ENCODE data around the gene SELENBP1. TPM values are rescaled to one million over a fixed set of nuclear protein-coding genes. Genes with fewer than 3 reads are reported as not detected.

The SELENBP1 gene
- total and polyA plus RNA-seq, 2 of the 13 experiments (the other 11 are each of a cell fraction or from before 2014, with no cell fraction given) = 27.8 to 29.0 TPM

GRCh38 chr1:151402764-151403163 lies 30.3 kb upstream of the SELENBP1 start:
- Histone ChIP-seq H3K9me3 (ENCODE audit: low read length) (no peaks in the 10 kb centered on the region), H3K27me3 (ENCODE audit: control insufficient read depth in 1 of 2, insufficient read depth in 2 of 2, low read length in 2 of 2) (no peaks in the 10 kb centered on the region; a peak in 1 of 5 replicates), H3K4me3 (replicated peaks in 1 of 3; ENCODE audit: insufficient read depth in 1 of 3, low read depth in 2 of 3, low read length in 3 of 3) (no peak overlapping the region), H3K36me3 (replicated peaks in 1 of 2; ENCODE audit: control insufficient read depth in 1 of 2, insufficient read depth in 2 of 2, low read length in 2 of 2) (peaks cover 16 to 50% of the 10 kb centered on the region in 2 experiments), H3K4me2 (ENCODE audit: low read depth, low read length) (no peak overlapping the region), H3K27ac (ENCODE audit: extremely low read length, insufficient read depth, low read length) (peak overlapping the region; percentile 24), H4K20me1 (ENCODE audit: insufficient read depth, low read length) (peaks cover 8% of the 10 kb centered on the region), H3K79me2 (ENCODE audit: insufficient read depth, low read length) (peaks cover 15% of the 10 kb centered on the region), H3K4me1 (ENCODE audit: insufficient read depth, low read length) (peaks cover 37% of the 10 kb centered on the region), H3K9ac (ENCODE audit: insufficient read depth, low read depth, low read length) (no peak overlapping the region), H2AFZ (ENCODE audit: low read length) (no peak overlapping the region)
- ChIA-PET CTCF (ENCODE audit: low intra/inter-chr PET ratio, low total read pairs) (no interaction called here), POLR2A (interaction anchor here (1.5 kb wide), 1 partner anchor 31 kb away, joined by 5 read pairs; the partner anchor contains the start of gene SELENBP1)
- DNase-seq (ENCODE audit: low spot score) = no peak
- in situ Hi-C loops (cut with HindIII; ENCODE audit: extremely low pct_ligation_motif_present, low pct_unique_long_range_greater_than_20kb) (no loop called here), intact Hi-C loops (cut with micrococcal nuclease; ENCODE audit: unreplicated experiment) (no loop called here)
- 83% methylated on average over 2 of the region's 2 CpGs for WGBS (ENCODE audit: low lambda C conversion rate)
- BruUV-seq (replicated peaks) = no TSS peak
- FAIRE-seq = no peak
- ATAC-seq = no peak
- no peak for TF ChIP-seq NCOA1 (CRISPR knock-in tag; IDR thresholded peaks at IDR 0.05)
- TF ChIP-seq, protein P1, sequence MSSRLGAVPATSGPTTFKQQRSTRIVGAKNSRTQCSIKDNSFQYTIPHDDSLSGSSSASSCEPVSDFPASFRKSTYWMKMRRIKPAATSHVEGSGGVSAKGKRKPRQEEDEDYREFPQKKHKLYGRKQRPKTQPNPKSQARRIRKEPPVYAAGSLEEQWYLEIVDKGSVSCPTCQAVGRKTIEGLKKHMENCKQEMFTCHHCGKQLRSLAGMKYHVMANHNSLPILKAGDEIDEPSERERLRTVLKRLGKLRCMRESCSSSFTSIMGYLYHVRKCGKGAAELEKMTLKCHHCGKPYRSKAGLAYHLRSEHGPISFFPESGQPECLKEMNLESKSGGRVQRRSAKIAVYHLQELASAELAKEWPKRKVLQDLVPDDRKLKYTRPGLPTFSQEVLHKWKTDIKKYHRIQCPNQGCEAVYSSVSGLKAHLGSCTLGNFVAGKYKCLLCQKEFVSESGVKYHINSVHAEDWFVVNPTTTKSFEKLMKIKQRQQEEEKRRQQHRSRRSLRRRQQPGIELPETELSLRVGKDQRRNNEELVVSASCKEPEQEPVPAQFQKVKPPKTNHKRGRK (CRISPR knock-in tag; IDR thresholded peaks at IDR 0.05) = no peak
- TF ChIP-seq, protein P2, sequence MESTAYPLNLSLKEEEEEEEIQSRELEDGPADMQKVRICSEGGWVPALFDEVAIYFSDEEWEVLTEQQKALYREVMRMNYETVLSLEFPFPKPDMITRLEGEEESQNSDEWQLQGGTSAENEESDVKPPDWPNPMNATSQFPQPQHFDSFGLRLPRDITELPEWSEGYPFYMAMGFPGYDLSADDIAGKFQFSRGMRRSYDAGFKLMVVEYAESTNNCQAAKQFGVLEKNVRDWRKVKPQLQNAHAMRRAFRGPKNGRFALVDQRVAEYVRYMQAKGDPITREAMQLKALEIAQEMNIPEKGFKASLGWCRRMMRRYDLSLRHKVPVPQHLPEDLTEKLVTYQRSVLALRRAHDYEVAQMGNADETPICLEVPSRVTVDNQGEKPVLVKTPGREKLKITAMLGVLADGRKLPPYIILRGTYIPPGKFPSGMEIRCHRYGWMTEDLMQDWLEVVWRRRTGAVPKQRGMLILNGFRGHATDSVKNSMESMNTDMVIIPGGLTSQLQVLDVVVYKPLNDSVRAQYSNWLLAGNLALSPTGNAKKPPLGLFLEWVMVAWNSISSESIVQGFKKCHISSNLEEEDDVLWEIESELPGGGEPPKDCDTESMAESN (CRISPR knock-in tag; conservative IDR thresholded peaks at IDR 0.05) = no peak
- no peak for TF ChIP-seq ATF2 (CRISPR knock-in tag; IDR thresholded peaks at IDR 0.05)
- TF ChIP-seq POGZ (CRISPR knock-in tag; IDR thresholded peaks at IDR 0.05) = no peak
- TF ChIP-seq ERF (CRISPR knock-in tag; IDR thresholded peaks at IDR 0.05) = no peak
- 0 out of 2 replicates have a peak, but pooled peaks have one; percentile 24 for TF ChIP-seq HNF4A (CRISPR knock-in tag; IDR thresholded peaks at IDR 0.05)
- TF ChIP-seq, protein P3, sequence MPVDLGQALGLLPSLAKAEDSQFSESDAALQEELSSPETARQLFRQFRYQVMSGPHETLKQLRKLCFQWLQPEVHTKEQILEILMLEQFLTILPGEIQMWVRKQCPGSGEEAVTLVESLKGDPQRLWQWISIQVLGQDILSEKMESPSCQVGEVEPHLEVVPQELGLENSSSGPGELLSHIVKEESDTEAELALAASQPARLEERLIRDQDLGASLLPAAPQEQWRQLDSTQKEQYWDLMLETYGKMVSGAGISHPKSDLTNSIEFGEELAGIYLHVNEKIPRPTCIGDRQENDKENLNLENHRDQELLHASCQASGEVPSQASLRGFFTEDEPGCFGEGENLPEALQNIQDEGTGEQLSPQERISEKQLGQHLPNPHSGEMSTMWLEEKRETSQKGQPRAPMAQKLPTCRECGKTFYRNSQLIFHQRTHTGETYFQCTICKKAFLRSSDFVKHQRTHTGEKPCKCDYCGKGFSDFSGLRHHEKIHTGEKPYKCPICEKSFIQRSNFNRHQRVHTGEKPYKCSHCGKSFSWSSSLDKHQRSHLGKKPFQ (CRISPR knock-in tag; IDR thresholded peaks at IDR 0.05; ENCODE audit: insufficient replicate concordance) = no peak
- no peak for TF ChIP-seq ZNF17 (CRISPR knock-in tag; IDR thresholded peaks at IDR 0.05)
- 0 out of 2 replicates have a peak, but pooled peaks have one; percentile 31 for TF ChIP-seq POLR2AphosphoS5 (IDR thresholded peaks at IDR 0.05; ENCODE audit: low read depth, low read length)
- no peak for TF ChIP-seq ZNF543 (CRISPR knock-in tag; IDR thresholded peaks at IDR 0.05)
- TF ChIP-seq, protein P4, sequence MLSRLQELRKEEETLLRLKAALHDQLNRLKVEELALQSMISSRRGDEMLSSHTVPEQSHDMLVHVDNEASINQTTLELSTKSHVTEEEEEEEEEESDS (CRISPR knock-in tag; IDR thresholded peaks at IDR 0.05; ENCODE audit: borderline replicate concordance) = no peak
- TF ChIP-seq, protein P5, sequence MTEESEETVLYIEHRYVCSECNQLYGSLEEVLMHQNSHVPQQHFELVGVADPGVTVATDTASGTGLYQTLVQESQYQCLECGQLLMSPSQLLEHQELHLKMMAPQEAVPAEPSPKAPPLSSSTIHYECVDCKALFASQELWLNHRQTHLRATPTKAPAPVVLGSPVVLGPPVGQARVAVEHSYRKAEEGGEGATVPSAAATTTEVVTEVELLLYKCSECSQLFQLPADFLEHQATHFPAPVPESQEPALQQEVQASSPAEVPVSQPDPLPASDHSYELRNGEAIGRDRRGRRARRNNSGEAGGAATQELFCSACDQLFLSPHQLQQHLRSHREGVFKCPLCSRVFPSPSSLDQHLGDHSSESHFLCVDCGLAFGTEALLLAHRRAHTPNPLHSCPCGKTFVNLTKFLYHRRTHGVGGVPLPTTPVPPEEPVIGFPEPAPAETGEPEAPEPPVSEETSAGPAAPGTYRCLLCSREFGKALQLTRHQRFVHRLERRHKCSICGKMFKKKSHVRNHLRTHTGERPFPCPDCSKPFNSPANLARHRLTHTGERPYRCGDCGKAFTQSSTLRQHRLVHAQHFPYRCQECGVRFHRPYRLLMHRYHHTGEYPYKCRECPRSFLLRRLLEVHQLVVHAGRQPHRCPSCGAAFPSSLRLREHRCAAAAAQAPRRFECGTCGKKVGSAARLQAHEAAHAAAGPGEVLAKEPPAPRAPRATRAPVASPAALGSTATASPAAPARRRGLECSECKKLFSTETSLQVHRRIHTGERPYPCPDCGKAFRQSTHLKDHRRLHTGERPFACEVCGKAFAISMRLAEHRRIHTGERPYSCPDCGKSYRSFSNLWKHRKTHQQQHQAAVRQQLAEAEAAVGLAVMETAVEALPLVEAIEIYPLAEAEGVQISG (CRISPR knock-in tag; IDR thresholded peaks at IDR 0.05) = peak; percentile 48; the same call in 1 of the 2 replicates
- no peak for TF ChIP-seq ZNF234 (CRISPR knock-in tag; conservative IDR thresholded peaks at IDR 0.05)
- no peak for TF ChIP-seq RFXAP (CRISPR knock-in tag; IDR thresholded peaks at IDR 0.05; ENCODE audit: borderline replicate concordance)
